ENCODE measurements around the gene SLC10A3. TPM values are rescaled to one million over a fixed set of nuclear protein-coding genes. Genes with fewer than 3 reads are reported as not detected.

The SLC10A3 gene
- total RNA-seq, 1 donor from 2014 or later, result 23.4 TPM

- intact Hi-C loops (cut with micrococcal nuclease), result loop anchor here (2.0 to 5.0 kb wide), 2 partner anchors 35 to 73 kb away; partner anchors contain the start of genes FAM3A and LAGE3
Measured at GRCh38 chrX:154443992-154444754, 46.3 kb downstream of the SLC10A3 start, which contains the start of gene FAM50A. TSS of gene FAM50A (plus strand) at chrX:154444141. CDS start at chrX:154444236, 95 bp downstream.

GRCh38 chrX:154443479-154443910, 46.9 kb downstream of the SLC10A3 start:
- intact Hi-C loops (cut with micrococcal nuclease), result loop anchor here (5.0 kb wide), 1 partner anchor 74 kb away; the partner anchor contains the start of gene FAM3A

- intact Hi-C loops (cut with micrococcal nuclease), result loop anchor here (5.0 kb wide), 1 partner anchor 75 kb away; the partner anchor contains the start of gene FAM3A
Measured at GRCh38 chrX:154441984-154442707, 48.3 kb downstream of the SLC10A3 start.

DNA sequence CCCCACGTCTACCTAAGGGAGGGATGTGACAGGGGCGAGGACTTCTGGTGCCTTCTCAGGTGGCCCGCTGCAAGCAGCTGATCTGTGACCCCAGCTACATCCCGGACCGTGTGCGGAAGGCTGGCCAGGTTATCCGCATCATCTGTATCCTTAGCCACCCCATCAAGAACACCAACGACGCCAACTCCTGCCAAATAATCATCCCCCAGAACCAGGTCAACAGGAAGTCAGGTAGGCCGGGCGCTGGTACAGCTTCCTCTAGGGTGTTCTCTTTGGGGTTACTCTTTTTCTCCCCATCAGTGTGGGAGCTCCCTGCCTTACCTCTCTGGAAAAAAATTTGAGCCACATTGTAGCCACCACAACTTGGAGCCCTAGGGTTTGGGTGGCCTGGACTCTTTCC, 48.9 kb downstream of the SLC10A3 start:
- intact Hi-C loops (cut with micrococcal nuclease), result loop anchor here (5.0 kb wide), 1 partner anchor 76 kb away; the partner anchor contains the start of gene FAM3A

GRCh38 chrX:154440623-154441357, 49.6 kb downstream of the SLC10A3 start:
- intact Hi-C loops (cut with micrococcal nuclease), result loop anchor here (5.0 kb wide), 1 partner anchor 77 kb away; the partner anchor contains the start of gene FAM3A

- intact Hi-C loops (cut with micrococcal nuclease), result loop anchor here (5.0 kb wide), 2 partner anchors 43 to 77 kb away; partner anchors contain the start of genes FAM3A and RPL10
Measured at GRCh38 chrX:154439841-154440240, 50.6 kb downstream of the SLC10A3 start.

GRCh38 chrX:154437971-154438893, 52.2 kb downstream of the SLC10A3 start:
- intact Hi-C loops (cut with micrococcal nuclease), result loop anchor here (2.0 to 5.0 kb wide), 5 partner anchors 21 to 69 kb away; partner anchors contain the start of genes LAGE3, PLXNA3, RPL10 and SLC10A3

Other genes with a start within 250 kb of the SLC10A3 start
- not detected in 2 replicates for gene OPN1MW3, start 233.0 kb downstream of the SLC10A3 start, total RNA-seq
- not detected in 2 replicates for gene TEX28, start 195.5 kb downstream of the SLC10A3 start, total RNA-seq
- 1.1 and 1.5 TPM in 2 replicates for gene TKTL1, start 194.8 kb downstream of the SLC10A3 start, total RNA-seq
- gene FLNA, start 116.0 kb downstream of the SLC10A3 start, total RNA-seq, result 1,498 and 1,525 TPM in 2 replicates
- gene EMD, start 111.3 kb downstream of the SLC10A3 start, total RNA-seq, result 55.9 and 60.2 TPM in 2 replicates
- gene RPL10, start 92.3 kb downstream of the SLC10A3 start, total RNA-seq, result 2,525 and 2,615 TPM in 2 replicates
- 17.3 and 21.8 TPM in 2 replicates for gene DNASE1L1, start 81.4 kb downstream of the SLC10A3 start, total RNA-seq
- 91.3 and 91.8 TPM in 2 replicates for gene TAFAZZIN, start 79.1 kb downstream of the SLC10A3 start, total RNA-seq
- 61.3 and 63.8 TPM in 2 replicates for gene ATP6AP1, start 62.0 kb downstream of the SLC10A3 start, total RNA-seq
- gene GDI1, start 53.5 kb downstream of the SLC10A3 start, total RNA-seq, result 119 TPM in 2 replicates
- gene FAM50A, start 46.5 kb downstream of the SLC10A3 start, total RNA-seq, result 85.2 and 90.9 TPM in 2 replicates
- 37.3 and 43.8 TPM in 2 replicates for gene PLXNA3, start 32.3 kb downstream of the SLC10A3 start, total RNA-seq
- gene LAGE3, start 11.3 kb downstream of the SLC10A3 start, total RNA-seq, result 56.8 and 58.6 TPM in 2 replicates
- gene UBL4A, start 4.0 kb downstream of the SLC10A3 start, total RNA-seq, result 45.4 and 47.8 TPM in 2 replicates
- gene FAM3A, start 25.6 kb upstream of the SLC10A3 start, total RNA-seq, result 30.9 and 31.0 TPM in 2 replicates
- 70.1 and 72.7 TPM in 2 replicates for gene G6PD, start 56.2 kb upstream of the SLC10A3 start, total RNA-seq
- 47.7 and 47.9 TPM in 2 replicates for gene IKBKG, start 57.0 kb upstream of the SLC10A3 start, total RNA-seq
- gene CTAG1A, start 94.5 kb upstream of the SLC10A3 start, total RNA-seq, result not detected in 2 replicates
- not detected in 2 replicates for gene CTAG1B, start 128.7 kb upstream of the SLC10A3 start, total RNA-seq
- gene CTAG2, start 162.9 kb upstream of the SLC10A3 start, total RNA-seq, result not detected in 2 replicates

All from T-helper 1 cell treated with Interleukin-12 subunit alpha and Interleukin-12 subunit beta and Interleukin-4 antibody, amounts not matched to agents 30 ng/mL and 1 ng/mL, for 36 hours (primary cell).